ENCODE data around the gene CASP1. TPM values are rescaled to one million over a fixed set of nuclear protein-coding genes. Genes with fewer than 3 reads are reported as not detected.
"Not testable (repeated sequence)": the region's sequence is repeated elsewhere in the genome, so short reads cannot be mapped to it uniquely, and the experiment has no call there.

The CASP1 gene
- total RNA-seq, 1 experiment from 2014 or later, result not detected

DNA sequence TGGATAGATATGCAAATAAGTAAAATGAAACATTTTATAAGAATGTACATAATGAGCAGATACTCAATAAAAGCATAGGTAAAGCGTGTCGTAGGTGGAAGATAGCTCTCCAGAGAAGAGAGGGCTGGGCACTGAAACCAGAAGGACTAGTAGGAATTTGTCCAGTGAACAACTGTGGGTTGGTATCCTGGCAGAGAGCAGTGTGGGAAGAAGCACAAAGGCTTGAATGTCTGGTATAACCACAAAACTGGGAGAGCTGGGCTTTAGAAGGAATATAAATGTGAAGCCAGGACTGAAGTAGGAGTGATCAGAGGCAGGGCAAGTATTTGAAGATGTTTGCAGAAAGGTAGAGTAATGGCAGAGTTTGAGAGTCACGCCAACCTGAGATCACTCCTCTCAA is 43.3 kb upstream of the CASP1 start (continued):
- no peak for TF ChIP-seq ZNF423 (CRISPR knock-in tag; IDR thresholded peaks at IDR 0.05)
- TF ChIP-seq ZNF416 (CRISPR knock-in tag; IDR thresholded peaks at IDR 0.05), result no peak

DNA sequence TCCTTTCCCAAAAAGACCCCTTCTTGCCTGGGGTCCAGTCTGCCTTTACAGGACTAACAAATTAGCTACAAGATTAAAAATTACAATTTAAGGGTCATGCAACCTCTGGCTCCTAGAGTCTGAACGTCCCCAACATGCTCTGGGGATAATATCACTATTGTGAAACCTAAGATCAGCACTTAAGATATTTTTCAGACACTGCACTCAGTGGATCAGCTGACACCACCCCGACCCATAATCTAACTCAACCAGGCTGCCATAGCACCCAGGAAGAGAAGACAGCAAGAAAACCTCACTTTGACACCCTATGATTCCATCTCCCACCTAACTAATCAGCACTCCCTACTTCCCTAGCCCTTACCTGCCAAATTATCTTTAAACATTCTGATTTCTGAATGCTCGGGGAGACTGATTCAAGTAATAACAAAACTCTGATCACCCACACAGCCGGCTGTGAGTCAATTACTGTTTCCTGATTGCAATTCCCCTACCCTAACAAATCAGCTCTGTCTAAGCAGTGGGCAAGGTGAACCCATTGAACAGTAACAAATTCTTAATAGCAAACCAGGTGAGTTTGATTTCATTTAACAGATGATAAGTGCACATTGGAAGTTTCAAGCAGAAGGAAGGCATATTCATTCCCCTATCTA is 42.3 kb upstream of the CASP1 start:
- not testable (repeated sequence) for H3K27me3 Mint-ChIP-seq (ENCODE audit: low read depth); H3K9me3 Mint-ChIP-seq
- H3K4me1 Mint-ChIP-seq, result peaks cover 32% of the 10 kb centered on the region

DNA sequence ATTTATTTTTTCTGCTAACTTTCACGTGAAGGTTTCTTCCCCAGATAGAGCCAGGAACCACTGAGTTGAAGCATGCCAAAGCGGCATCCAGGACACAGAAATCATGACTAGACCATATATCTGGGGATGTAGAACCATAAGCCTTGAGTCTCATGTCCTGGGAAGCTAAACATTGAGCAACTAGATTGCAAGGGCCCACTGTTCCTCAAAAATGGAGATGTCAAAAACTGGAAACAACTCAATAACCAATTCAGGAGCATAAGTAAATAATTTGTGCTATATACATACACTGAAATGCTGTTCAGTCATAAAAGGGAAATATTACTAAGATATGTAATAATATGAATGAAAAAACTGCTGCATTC is 39.2 kb upstream of the CASP1 start:
- Mint-ChIP-seq H3K27ac (no peak overlapping the region), H3K4me3 (no peak overlapping the region), H3K27me3 (ENCODE audit: low read depth) (no peaks in the 10 kb centered on the region), H3K9me3 (peaks cover 5% of the 10 kb centered on the region; the same call in 1 of the 2 replicates), H3K36me3 (no peaks in the 10 kb centered on the region), H3K4me1 (peaks cover 11% of the 10 kb centered on the region)
- DNase-seq (ENCODE audit: low spot score), result no peak
- TF ChIP-seq, protein P1, sequence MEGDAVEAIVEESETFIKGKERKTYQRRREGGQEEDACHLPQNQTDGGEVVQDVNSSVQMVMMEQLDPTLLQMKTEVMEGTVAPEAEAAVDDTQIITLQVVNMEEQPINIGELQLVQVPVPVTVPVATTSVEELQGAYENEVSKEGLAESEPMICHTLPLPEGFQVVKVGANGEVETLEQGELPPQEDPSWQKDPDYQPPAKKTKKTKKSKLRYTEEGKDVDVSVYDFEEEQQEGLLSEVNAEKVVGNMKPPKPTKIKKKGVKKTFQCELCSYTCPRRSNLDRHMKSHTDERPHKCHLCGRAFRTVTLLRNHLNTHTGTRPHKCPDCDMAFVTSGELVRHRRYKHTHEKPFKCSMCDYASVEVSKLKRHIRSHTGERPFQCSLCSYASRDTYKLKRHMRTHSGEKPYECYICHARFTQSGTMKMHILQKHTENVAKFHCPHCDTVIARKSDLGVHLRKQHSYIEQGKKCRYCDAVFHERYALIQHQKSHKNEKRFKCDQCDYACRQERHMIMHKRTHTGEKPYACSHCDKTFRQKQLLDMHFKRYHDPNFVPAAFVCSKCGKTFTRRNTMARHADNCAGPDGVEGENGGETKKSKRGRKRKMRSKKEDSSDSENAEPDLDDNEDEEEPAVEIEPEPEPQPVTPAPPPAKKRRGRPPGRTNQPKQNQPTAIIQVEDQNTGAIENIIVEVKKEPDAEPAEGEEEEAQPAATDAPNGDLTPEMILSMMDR (IDR thresholded peaks at IDR 0.05), result no peak
- TF ChIP-seq ZBTB21 (CRISPR knock-in tag; IDR thresholded peaks at IDR 0.05; ENCODE audit: borderline replicate concordance), result no peak
- TF ChIP-seq ETV6 (CRISPR knock-in tag; IDR thresholded peaks at IDR 0.05), result no peak
- ChIA-PET CTCF (no interaction called here), POLR2A (no interaction called here)
- no peak for ATAC-seq

More for the DNA sequence above, 42.3 kb upstream of the CASP1 start:
- H3K4me3 Mint-ChIP-seq; ATAC-seq; POLR2A ChIA-PET; DNase-seq (ENCODE audit: low spot score); CTCF ChIA-PET; H3K27ac Mint-ChIP-seq; H3K36me3 Mint-ChIP-seq: not testable (repeated sequence)

DNA sequence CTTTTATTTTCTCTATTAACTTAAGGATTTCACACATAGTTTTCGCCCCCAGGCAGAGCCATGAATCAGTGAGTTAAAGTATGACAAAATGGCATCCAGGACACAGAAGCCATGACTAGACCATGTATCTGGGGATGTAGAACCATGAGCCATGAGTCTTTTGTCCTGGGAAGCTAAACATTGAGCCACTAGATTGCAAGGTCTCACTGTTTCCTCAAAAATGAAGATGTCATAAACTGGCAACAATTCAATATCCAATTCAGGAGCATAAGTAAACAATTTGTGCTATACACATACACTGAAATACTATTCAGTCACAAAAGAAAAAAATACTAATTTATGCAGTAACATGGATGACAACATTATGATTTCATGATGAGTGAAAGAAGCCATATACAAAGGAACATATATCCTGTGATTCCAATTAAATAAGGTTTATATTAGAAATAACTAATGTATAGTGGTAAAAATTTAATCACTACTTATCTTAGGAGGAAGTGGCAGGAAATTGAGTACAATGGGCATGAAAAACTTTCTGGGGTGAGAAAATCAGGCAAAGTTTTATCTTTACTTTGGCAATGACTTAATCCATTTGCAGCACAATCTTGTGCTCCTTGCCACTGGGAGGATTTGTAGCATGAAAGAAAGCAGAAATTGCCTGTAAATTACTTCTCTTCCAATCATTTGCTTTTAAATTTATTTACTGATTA is 38.7 kb upstream of the CASP1 start:
- CTCF ChIA-PET, result no interaction called here
- Mint-ChIP-seq H3K27ac (no peak overlapping the region), H3K4me3 (no peak overlapping the region), H3K4me1 (peaks cover 8% of the 10 kb centered on the region), H3K9me3 (peaks cover 5% of the 10 kb centered on the region; the same call in 1 of the 2 replicates), H3K27me3 (ENCODE audit: low read depth) (no peaks in the 10 kb centered on the region), H3K36me3 (no peaks in the 10 kb centered on the region)
- DNase-seq (ENCODE audit: low spot score) (no peak), ATAC-seq (no peak)
- POLR2A ChIA-PET, result no interaction called here
- TF ChIP-seq MXD4 (CRISPR knock-in tag; IDR thresholded peaks at IDR 0.05; ENCODE audit: borderline replicate concordance) (no peak), TP53 (CRISPR knock-in tag; IDR thresholded peaks at IDR 0.05) (no peak), JAZF1 (CRISPR knock-in tag; IDR thresholded peaks at IDR 0.05) (no peak)

DNA sequence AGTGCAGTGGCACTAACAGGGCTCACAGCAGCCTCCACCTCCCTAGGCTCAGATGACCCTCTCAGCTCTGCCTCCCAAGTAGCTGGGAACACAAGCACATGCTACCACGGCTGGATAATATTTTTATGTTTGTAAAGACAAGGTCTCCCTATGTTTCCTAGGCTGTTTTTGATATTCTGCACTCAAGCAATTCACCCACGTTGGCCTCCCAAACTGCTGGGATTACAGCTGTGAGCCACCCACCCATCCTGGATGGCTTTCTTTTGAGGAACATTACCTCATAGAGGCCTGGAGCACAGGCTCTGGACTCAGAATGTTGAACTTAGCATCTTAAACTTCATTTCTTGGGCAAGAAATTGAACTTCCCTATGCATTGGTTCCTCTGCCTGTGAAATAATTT is 37.1 kb upstream of the CASP1 start:
- ATAC-seq; POLR2A ChIA-PET; H3K27ac Mint-ChIP-seq; H3K9me3 Mint-ChIP-seq; DNase-seq (ENCODE audit: low spot score); H3K4me1 Mint-ChIP-seq; CTCF ChIA-PET; H3K4me3 Mint-ChIP-seq; H3K27me3 Mint-ChIP-seq (ENCODE audit: low read depth); H3K36me3 Mint-ChIP-seq: not testable (repeated sequence)

DNA sequence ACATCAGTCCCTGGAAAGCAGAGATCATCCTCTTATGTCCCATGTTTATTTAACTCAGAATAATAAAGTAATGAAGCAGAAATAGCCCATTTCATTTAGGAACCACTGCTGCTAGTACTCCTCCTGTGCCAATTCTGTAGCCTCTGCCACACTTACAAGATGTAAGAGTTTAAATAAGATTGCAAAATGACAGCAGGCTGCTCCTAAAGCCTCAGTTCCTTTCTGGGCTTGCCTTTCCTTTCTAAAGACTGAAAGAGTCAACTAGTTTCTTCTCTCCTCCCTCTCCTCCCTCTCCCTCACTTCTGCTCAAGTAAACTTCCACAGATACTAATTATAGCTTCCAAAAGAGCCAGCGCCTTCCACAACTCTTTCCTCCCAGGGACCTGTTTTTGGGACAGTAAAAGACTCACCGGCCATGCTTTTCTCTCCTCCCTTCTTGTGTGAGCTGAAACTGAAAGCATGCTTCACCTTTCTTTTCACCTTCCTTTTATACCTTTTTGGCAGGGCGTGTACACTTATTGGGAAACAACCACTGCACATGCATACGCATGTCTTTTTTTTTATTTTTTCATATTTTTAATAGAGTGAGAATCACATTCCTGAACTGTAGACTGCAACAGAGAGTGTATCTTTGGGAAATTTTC is 36.3 kb upstream of the CASP1 start:
- peaks cover 5% of the 10 kb centered on the region; the same call in 1 of the 2 replicates for H3K9me3 Mint-ChIP-seq
- no peaks in the 10 kb centered on the region for H3K36me3 Mint-ChIP-seq
- ChIA-PET POLR2A (no interaction called here), CTCF (no interaction called here)
- H3K27ac Mint-ChIP-seq, result no peak overlapping the region
- no peaks in the 10 kb centered on the region for H3K27me3 Mint-ChIP-seq (ENCODE audit: low read depth)
- H3K4me3 Mint-ChIP-seq, result no peak overlapping the region
- ATAC-seq (no peak), DNase-seq (ENCODE audit: low spot score) (no peak)
- peaks cover 8% of the 10 kb centered on the region for H3K4me1 Mint-ChIP-seq
- no peak for TF ChIP-seq ZNF219 (CRISPR knock-in tag; IDR thresholded peaks at IDR 0.05; ENCODE audit: borderline replicate concordance)
- TF ChIP-seq, protein P2, sequence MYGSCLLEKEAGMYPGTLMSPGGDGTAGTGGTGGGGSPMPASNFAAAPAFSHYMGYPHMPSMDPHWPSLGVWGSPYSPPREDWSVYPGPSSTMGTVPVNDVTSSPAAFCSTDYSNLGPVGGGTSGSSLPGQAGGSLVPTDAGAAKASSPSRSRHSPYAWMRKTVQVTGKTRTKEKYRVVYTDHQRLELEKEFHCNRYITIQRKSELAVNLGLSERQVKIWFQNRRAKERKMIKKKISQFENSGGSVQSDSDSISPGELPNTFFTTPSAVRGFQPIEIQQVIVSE (CRISPR knock-in tag; IDR thresholded peaks at IDR 0.05; ENCODE audit: borderline replicate concordance), result no peak
- TF ChIP-seq ZNF423 (CRISPR knock-in tag; IDR thresholded peaks at IDR 0.05), result no peak
- TF ChIP-seq ZNF317 (CRISPR knock-in tag; IDR thresholded peaks at IDR 0.05; ENCODE audit: borderline replicate concordance, low read depth), result no peak
- no peak for TF ChIP-seq ETV6 (CRISPR knock-in tag; IDR thresholded peaks at IDR 0.05)
- TF ChIP-seq, protein P3, sequence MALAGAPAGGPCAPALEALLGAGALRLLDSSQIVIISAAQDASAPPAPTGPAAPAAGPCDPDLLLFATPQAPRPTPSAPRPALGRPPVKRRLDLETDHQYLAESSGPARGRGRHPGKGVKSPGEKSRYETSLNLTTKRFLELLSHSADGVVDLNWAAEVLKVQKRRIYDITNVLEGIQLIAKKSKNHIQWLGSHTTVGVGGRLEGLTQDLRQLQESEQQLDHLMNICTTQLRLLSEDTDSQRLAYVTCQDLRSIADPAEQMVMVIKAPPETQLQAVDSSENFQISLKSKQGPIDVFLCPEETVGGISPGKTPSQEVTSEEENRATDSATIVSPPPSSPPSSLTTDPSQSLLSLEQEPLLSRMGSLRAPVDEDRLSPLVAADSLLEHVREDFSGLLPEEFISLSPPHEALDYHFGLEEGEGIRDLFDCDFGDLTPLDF (CRISPR knock-in tag; IDR thresholded peaks at IDR 0.05), result no peak
- no peak for TF ChIP-seq ZNF121 (CRISPR knock-in tag; IDR thresholded peaks at IDR 0.05)
- no peak for TF ChIP-seq TP53 (CRISPR knock-in tag; IDR thresholded peaks at IDR 0.05)
- TF ChIP-seq, protein P4, sequence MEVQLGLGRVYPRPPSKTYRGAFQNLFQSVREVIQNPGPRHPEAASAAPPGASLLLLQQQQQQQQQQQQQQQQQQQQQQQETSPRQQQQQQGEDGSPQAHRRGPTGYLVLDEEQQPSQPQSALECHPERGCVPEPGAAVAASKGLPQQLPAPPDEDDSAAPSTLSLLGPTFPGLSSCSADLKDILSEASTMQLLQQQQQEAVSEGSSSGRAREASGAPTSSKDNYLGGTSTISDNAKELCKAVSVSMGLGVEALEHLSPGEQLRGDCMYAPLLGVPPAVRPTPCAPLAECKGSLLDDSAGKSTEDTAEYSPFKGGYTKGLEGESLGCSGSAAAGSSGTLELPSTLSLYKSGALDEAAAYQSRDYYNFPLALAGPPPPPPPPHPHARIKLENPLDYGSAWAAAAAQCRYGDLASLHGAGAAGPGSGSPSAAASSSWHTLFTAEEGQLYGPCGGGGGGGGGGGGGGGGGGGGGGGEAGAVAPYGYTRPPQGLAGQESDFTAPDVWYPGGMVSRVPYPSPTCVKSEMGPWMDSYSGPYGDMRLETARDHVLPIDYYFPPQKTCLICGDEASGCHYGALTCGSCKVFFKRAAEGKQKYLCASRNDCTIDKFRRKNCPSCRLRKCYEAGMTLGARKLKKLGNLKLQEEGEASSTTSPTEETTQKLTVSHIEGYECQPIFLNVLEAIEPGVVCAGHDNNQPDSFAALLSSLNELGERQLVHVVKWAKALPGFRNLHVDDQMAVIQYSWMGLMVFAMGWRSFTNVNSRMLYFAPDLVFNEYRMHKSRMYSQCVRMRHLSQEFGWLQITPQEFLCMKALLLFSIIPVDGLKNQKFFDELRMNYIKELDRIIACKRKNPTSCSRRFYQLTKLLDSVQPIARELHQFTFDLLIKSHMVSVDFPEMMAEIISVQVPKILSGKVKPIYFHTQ (CRISPR knock-in tag; IDR thresholded peaks at IDR 0.05), result no peak
